SK-N-SH treated with all-trans-retinoic acid at 6 μM for 48 hours (cell line): ENCODE measurements around the gene CTCFL.
A peak's percentile ranks its signal among the peaks of the same experiment; 100 is the strongest.

Experiments used
- ATAC-seq: fragments of 200-7000 bp; cut with Tn5 transposase; 3 replicates; pipeline ENCODE4 v1.9.1; 2020; ENCODE audit warnings: mild to moderate bottlenecking, moderate library complexity
- ARNTL ChIP-seq: fragments of 450-650 bp; formaldehyde crosslinking; IDR thresholded peaks from 2 replicates; pipeline ENCODE4 v1.5.0; 2020; ENCODE audit warnings: low read depth, mild to moderate bottlenecking, moderate library complexity, borderline replicate concordance
- BACH2 ChIP-seq: fragments of 250-450 bp; sonication (Bioruptor Pico); IDR thresholded peaks from 2 replicates; pipeline ENCODE4 v1.9.0; 2021; ENCODE audit warnings: mild to moderate bottlenecking, borderline replicate concordance
- CREB5 ChIP-seq: fragments of 250-450 bp; sonication (Bioruptor Pico); IDR thresholded peaks from 2 replicates; pipeline ENCODE4 v1.5.1; 2020; ENCODE audit warnings: low read depth, mild to moderate bottlenecking, moderate library complexity
- CSDC2 ChIP-seq: fragments of 250-450 bp; sonication (Bioruptor Pico); IDR thresholded peaks from 2 replicates; pipeline ENCODE4 v1.5.0; 2020; ENCODE audit warnings: mild to moderate bottlenecking, moderate library complexity
- CSRNP3 ChIP-seq: fragments of 250-450 bp; sonication (Bioruptor Pico); IDR thresholded peaks from 2 replicates; pipeline ENCODE4 v1.5.1; 2021; ENCODE audit warnings: mild to moderate bottlenecking, moderate library complexity
- ESRRG ChIP-seq: fragments of 250-450 bp; sonication (Bioruptor Pico); IDR thresholded peaks from 2 replicates; pipeline ENCODE4 v1.6.1; 2021; ENCODE audit warnings: mild to moderate bottlenecking
- GLIS3 ChIP-seq: fragments of 250-450 bp; sonication (Bioruptor Pico); IDR thresholded peaks from 2 replicates; pipeline ENCODE4 v1.5.0; 2020; ENCODE audit warnings: mild to moderate bottlenecking, moderate library complexity
- ISL1 ChIP-seq: fragments of 250-450 bp; sonication (Bioruptor Pico); IDR thresholded peaks from 2 replicates; pipeline ENCODE4 v2.1.2; 2022; ENCODE audit warnings: mild to moderate bottlenecking, moderate library complexity
- OSR1 ChIP-seq: fragments of 250-450 bp; sonication (Bioruptor Pico); IDR thresholded peaks from 2 replicates; pipeline ENCODE4 v1.8.0; 2022; ENCODE audit warnings: moderate library complexity, mild to moderate bottlenecking, inconsistent platforms
- PATZ1 ChIP-seq: fragments of 250-450 bp; sonication (Bioruptor Pico); IDR thresholded peaks from 2 replicates; pipeline ENCODE4 v1.8.0; 2020; ENCODE audit warnings: mild to moderate bottlenecking, moderate library complexity, borderline replicate concordance
- POU6F1 ChIP-seq: fragments of 250-450 bp; sonication (Bioruptor Pico); IDR thresholded peaks from 2 replicates; pipeline ENCODE4 v1.8.0; 2021; ENCODE audit warnings: low read depth, mild to moderate bottlenecking, moderate library complexity, borderline replicate concordance
- PPARA ChIP-seq: fragments of 250-450 bp; sonication (Bioruptor Pico); IDR thresholded peaks from 2 replicates; pipeline ENCODE4 v1.5.0; 2020; ENCODE audit warnings: mild to moderate bottlenecking, borderline replicate concordance
- RARB ChIP-seq: fragments of 250-450 bp; sonication (Bioruptor Pico); IDR thresholded peaks from 2 replicates; pipeline ENCODE4 v1.8.0; 2021; ENCODE audit warnings: mild to moderate bottlenecking, moderate library complexity
- SNAI2 ChIP-seq: fragments of 250-450 bp; sonication (Bioruptor Pico); IDR thresholded peaks from 2 replicates; pipeline ENCODE4 v1.5.0; 2020; ENCODE audit warnings: mild to moderate bottlenecking, moderate library complexity
- TCF4 ChIP-seq: fragments of 250-450 bp; sonication (Bioruptor Pico); IDR thresholded peaks from 2 replicates; pipeline ENCODE4 v1.8.0; 2021; ENCODE audit warnings: mild to moderate bottlenecking, moderate library complexity, borderline replicate concordance
- TOX ChIP-seq: fragments of 250-450 bp; sonication (Bioruptor Pico); IDR thresholded peaks from 2 replicates; pipeline ENCODE4 v1.8.0; 2021; ENCODE audit warnings: mild to moderate bottlenecking, moderate library complexity, borderline replicate concordance
- TSHZ2 ChIP-seq: fragments of 250-450 bp; sonication (Bioruptor Pico); IDR thresholded peaks from 2 replicates; pipeline ENCODE4 v1.5.0; 2020; ENCODE audit warnings: mild to moderate bottlenecking, moderate library complexity
- ZC3H10 ChIP-seq: fragments of 250-450 bp; sonication (Bioruptor Pico); IDR thresholded peaks from 2 replicates; pipeline ENCODE4 v1.5.1; 2021; ENCODE audit warnings: mild to moderate bottlenecking, moderate library complexity
- ZFP3 ChIP-seq: fragments of 250-450 bp; sonication (Bioruptor Pico); IDR thresholded peaks from 2 replicates; pipeline ENCODE4 v1.5.0; 2020; ENCODE audit warnings: mild to moderate bottlenecking, moderate library complexity
- ZFP30 ChIP-seq: fragments of 450-650 bp; formaldehyde crosslinking; IDR thresholded peaks from 2 replicates; pipeline ENCODE4 v1.5.0; 2022; ENCODE audit warnings: mild to moderate bottlenecking, moderate library complexity
- ZNF565 ChIP-seq: fragments of 450-650 bp; formaldehyde crosslinking; conservative IDR thresholded peaks from 2 replicates; pipeline ENCODE4 v1.5.0; 2020; ENCODE audit warnings: low read depth, mild to moderate bottlenecking, moderate library complexity
- ZNF70 ChIP-seq: fragments of 450-650 bp; formaldehyde crosslinking; IDR thresholded peaks from 2 replicates; pipeline ENCODE4 v1.5.0; 2020; ENCODE audit warnings: mild to moderate bottlenecking, moderate library complexity
- ZNF8 ChIP-seq: fragments of 450-650 bp; formaldehyde crosslinking; IDR thresholded peaks from 2 replicates; pipeline ENCODE4 v1.5.0; 2020; ENCODE audit warnings: mild to moderate bottlenecking, moderate library complexity

The CTCFL gene

GRCh38 chr20:57507477-57507876 is 17.5 kb downstream of the CTCFL start:
- no peak for TF ChIP-seq ZFP3 (CRISPR knock-in tag)
- no peak for TF ChIP-seq ESRRG (CRISPR knock-in tag)
- no peak for TF ChIP-seq TOX (CRISPR knock-in tag)
- no peak for TF ChIP-seq ARNTL (CRISPR knock-in tag)
- TF ChIP-seq RARB (CRISPR knock-in tag), result no peak
- TF ChIP-seq TCF4 (CRISPR knock-in tag), result no peak
- TF ChIP-seq CSRNP3 (CRISPR knock-in tag), result no peak
- no peak for TF ChIP-seq ZNF565 (CRISPR knock-in tag)
- no peak for TF ChIP-seq ZC3H10 (CRISPR knock-in tag)
- TF ChIP-seq SNAI2 (CRISPR knock-in tag), result no peak
- TF ChIP-seq POU6F1, result no peak
- no peak for TF ChIP-seq ISL1 (CRISPR knock-in tag)
- no peak for TF ChIP-seq ZFP30 (CRISPR knock-in tag)
- no peak for TF ChIP-seq BACH2
- TF ChIP-seq GLIS3 (CRISPR knock-in tag), result no peak
- no peak for TF ChIP-seq OSR1 (CRISPR knock-in tag)
- no peak for TF ChIP-seq PPARA (CRISPR knock-in tag)
- no peak for TF ChIP-seq PATZ1
- no peak for TF ChIP-seq CREB5 (CRISPR knock-in tag)
- TF ChIP-seq, all 23 proteins: peak for 0
- ATAC-seq, result 0 out of 3 replicates have a peak, but pooled peaks have one; percentile 30

- TF ChIP-seq ESRRG (CRISPR knock-in tag) (no peak), ZNF8 (no peak), BACH2 (no peak), PPARA (CRISPR knock-in tag) (no peak), TOX (CRISPR knock-in tag) (no peak), TSHZ2 (CRISPR knock-in tag) (no peak), GLIS3 (CRISPR knock-in tag) (no peak), CSDC2 (CRISPR knock-in tag) (no peak), ZNF565 (CRISPR knock-in tag) (no peak)
- TF ChIP-seq, all 23 proteins: peak for 0
- ATAC-seq, result no peak
Measured at GRCh38 chr20:57505979-57506378, 19.0 kb downstream of the CTCFL start.

GRCh38 chr20:57504411-57504810 is 20.5 kb downstream of the CTCFL start:
- TF ChIP-seq ZC3H10 (CRISPR knock-in tag) (no peak), ZNF70 (CRISPR knock-in tag) (no peak), CSDC2 (CRISPR knock-in tag) (no peak)
- ATAC-seq, result no peak
